Measurements from ENCODE around the gene TMEM185B. TPM values are rescaled to one million over a fixed set of nuclear protein-coding genes. Genes with fewer than 3 reads are reported as not detected.

The TMEM185B gene
- total and polyA plus RNA-seq, 10 of the 15 experiments (the other 5 are each of a cell fraction or from before 2014, with no cell fraction given): 2.4 to 20.9 (median 14.5) TPM

DNA sequence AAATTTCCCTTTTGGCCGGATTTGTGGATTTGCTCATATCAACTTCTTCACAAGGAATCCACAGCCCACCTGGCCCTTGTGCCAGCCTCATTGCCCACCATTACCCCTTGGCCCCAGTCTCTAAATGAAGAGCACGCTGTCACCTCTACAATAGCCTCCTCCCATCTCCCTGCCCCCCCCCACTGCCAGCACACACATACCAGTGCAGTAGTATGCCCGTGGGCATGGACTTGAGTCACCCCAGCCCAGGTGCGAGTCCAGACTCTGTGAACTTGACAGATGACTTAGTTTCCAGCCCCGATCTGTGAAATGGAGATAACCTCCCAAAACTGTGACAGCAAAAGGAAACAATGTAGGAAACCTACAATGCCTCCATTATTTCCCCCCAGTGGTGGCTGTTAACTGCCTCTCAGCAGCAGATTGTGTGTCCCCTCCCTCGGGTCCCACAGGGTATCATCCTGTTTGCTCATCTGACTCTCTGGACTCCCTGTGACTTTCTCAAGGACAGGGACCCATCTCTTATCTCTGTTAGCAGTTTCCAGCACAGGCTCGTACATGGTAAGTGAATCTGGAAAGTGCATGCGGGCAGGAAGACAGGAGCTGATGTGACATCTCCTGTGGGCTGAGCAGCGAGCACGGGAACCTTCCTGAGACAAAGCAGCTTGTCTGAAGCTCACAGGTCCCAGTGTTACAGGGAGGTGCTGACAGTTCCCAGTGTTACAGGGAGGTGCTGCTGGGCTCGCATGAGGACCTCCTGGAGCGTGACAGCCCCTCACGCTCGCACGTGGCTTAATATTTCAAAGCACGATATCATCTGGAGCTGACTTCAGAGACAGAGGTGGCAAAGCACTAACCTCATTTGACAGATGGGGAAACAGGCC lies 4.2 kb upstream of the TMEM185B start:
- no peak for TF ChIP-seq MYB (IDR thresholded peaks at IDR 0.05; ENCODE audit: borderline replicate concordance, low read depth, low read length)
- no peak for TF ChIP-seq PML (IDR thresholded peaks at IDR 0.05; ENCODE audit: low read length)
- no peak for TF ChIP-seq ZNF207 (IDR thresholded peaks at IDR 0.05; ENCODE audit: borderline replicate concordance)
- TF ChIP-seq, protein P1, sequence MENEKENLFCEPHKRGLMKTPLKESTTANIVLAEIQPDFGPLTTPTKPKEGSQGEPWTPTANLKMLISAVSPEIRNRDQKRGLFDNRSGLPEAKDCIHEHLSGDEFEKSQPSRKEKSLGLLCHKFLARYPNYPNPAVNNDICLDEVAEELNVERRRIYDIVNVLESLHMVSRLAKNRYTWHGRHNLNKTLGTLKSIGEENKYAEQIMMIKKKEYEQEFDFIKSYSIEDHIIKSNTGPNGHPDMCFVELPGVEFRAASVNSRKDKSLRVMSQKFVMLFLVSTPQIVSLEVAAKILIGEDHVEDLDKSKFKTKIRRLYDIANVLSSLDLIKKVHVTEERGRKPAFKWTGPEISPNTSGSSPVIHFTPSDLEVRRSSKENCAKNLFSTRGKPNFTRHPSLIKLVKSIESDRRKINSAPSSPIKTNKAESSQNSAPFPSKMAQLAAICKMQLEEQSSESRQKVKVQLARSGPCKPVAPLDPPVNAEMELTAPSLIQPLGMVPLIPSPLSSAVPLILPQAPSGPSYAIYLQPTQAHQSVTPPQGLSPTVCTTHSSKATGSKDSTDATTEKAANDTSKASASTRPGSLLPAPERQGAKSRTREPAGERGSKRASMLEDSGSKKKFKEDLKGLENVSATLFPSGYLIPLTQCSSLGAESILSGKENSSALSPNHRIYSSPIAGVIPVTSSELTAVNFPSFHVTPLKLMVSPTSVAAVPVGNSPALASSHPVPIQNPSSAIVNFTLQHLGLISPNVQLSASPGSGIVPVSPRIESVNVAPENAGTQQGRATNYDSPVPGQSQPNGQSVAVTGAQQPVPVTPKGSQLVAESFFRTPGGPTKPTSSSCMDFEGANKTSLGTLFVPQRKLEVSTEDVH (IDR thresholded peaks at IDR 0.05; ENCODE audit: low read depth, partially characterized antibody): no peak
- TF ChIP-seq ZNF24 (IDR thresholded peaks at IDR 0.05): no peak
- no peak for TF ChIP-seq EZH2 (IDR thresholded peaks at IDR 0.05; ENCODE audit: borderline replicate concordance, control insufficient read depth, low read depth, low read length)
- no peak for TF ChIP-seq CEBPB (IDR thresholded peaks at IDR 0.05; ENCODE audit: borderline replicate concordance in 1 of 2, low read depth in 2 of 2, low read length in 2 of 2)
- no peak for TF ChIP-seq ZNF622 (IDR thresholded peaks at IDR 0.05)
- TF ChIP-seq KAT2A (conservative IDR thresholded peaks at IDR 0.05; ENCODE audit: control insufficient read depth, low read depth, low read length): no peak
- no peak for FAIRE-seq
- ATAC-seq: no peak
- Histone ChIP-seq H3K79me2 (ENCODE audit: control insufficient read depth, insufficient read depth, low read length) (peaks cover 43% of the 10 kb centered on the region), H2AFZ (ENCODE audit: control insufficient read depth, low read depth, low read length) (no peak overlapping the region), H3K4me1 (ENCODE audit: control insufficient read depth, insufficient read depth, low read length) (peaks cover 16% of the 10 kb centered on the region), H3K27me3 (replicated peaks in 1 of 2; ENCODE audit: control insufficient read depth in 2 of 2, insufficient read depth in 2 of 2, low read length in 1 of 2) (no peaks in the 10 kb centered on the region), H3K4me2 (ENCODE audit: control insufficient read depth, insufficient read depth) (peak overlapping the region; percentile 30), H3K4me3 (no peak overlapping the region), H3K27ac (ENCODE audit: control insufficient read depth, insufficient read depth) (no peak overlapping the region), H3K9ac (ENCODE audit: control insufficient read depth, insufficient read depth, low read length) (no peak overlapping the region), H3K9me3 (replicated peaks; ENCODE audit: control insufficient read depth, insufficient read depth, low read length) (no peaks in the 10 kb centered on the region), H4K20me1 (ENCODE audit: control insufficient read depth, insufficient read depth) (no peaks in the 10 kb centered on the region), H3K36me3 (ENCODE audit: control insufficient read depth in 2 of 2, insufficient read depth in 2 of 2, low read length in 1 of 2) (no peaks in the 10 kb centered on the region)
- in situ Hi-C loops (cut with MboI): no loop called here
- intact Hi-C loops (cut with micrococcal nuclease; ENCODE audit: unreplicated experiment): no loop called here
- SMC1A ChIA-PET (ENCODE audit: uncharacterized antibody, unreplicated experiment): interaction anchor here (0.6 to 7.3 kb wide), 2 partner anchors 25 to 84 kb away, joined by 3 to 106 read pairs; partner anchors contain the start of gene RALB
- RAD21 ChIA-PET (ENCODE audit: unreplicated experiment): interaction anchor here (1.2 to 1.7 kb wide), 2 partner anchors 51 to 85 kb away, joined by 3 to 19 read pairs; no protein-coding TSS in a partner anchor
- no TSS peak for BruUV-seq (replicated peaks)
- POLR2A ChIA-PET: interaction anchor here (1.0 to 1.1 kb wide), 2 partner anchors 9 to 13 kb away, joined by 3 read pairs; no protein-coding TSS in a partner anchor
- DNase-seq (ENCODE audit: low read depth, low spot score): no peak
- WGBS (ENCODE audit: insufficient coverage, insufficient replicate concordance, low lambda C conversion rate, missing lambda C conversion rate): 90% methylated on average over 16 of the region's 16 CpGs
- CTCF ChIA-PET: interaction anchor here (0.8 to 3.2 kb wide), 6 partner anchors 18 to 90 kb away, joined by 3 to 48 read pairs (median 4); no protein-coding TSS in a partner anchor

All from GM12878 (cell line).